HG03064 (cell line): Measurements from ENCODE around the gene TAF4.

Source experiments
- ATAC-seq: cut with Tn5 transposase; IDR thresholded peaks from one replicate; pipeline ENCODE4 v1.9.1; 2021; ENCODE audit warnings: low read depth; ENCODE audit not compliant: unreplicated experiment

Gene TAF4

GRCh38 chr20:61934716-61935530, 130.8 kb downstream of the TAF4 start:
- no peak for ATAC-seq

- ATAC-seq = no peak
Measured at GRCh38 chr20:61933951-61934715, 131.5 kb downstream of the TAF4 start.

DNA sequence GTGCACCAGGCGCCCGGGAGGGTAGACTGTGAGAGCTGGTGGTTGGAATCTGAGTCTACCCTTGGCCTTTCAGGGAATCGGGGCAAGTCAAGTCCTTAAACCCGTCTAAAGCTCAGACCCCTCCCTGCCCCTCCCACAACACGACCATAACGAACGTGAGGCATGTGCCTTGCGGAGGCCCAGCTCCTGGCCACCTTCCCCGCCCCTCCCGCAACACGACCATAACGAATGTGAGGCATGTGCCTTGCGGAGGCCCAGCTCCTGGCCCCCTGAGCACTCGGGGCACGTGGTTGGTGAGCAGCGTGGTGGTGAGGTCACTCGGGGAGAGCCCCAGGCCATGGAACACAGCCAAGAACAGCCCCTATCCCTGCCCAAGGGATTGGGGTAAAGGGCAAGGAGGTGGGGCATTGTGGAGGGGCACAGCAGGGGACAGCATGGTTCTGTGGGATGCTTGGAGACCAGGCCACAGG, 132.2 kb downstream of the TAF4 start:
- no peak for ATAC-seq

DNA sequence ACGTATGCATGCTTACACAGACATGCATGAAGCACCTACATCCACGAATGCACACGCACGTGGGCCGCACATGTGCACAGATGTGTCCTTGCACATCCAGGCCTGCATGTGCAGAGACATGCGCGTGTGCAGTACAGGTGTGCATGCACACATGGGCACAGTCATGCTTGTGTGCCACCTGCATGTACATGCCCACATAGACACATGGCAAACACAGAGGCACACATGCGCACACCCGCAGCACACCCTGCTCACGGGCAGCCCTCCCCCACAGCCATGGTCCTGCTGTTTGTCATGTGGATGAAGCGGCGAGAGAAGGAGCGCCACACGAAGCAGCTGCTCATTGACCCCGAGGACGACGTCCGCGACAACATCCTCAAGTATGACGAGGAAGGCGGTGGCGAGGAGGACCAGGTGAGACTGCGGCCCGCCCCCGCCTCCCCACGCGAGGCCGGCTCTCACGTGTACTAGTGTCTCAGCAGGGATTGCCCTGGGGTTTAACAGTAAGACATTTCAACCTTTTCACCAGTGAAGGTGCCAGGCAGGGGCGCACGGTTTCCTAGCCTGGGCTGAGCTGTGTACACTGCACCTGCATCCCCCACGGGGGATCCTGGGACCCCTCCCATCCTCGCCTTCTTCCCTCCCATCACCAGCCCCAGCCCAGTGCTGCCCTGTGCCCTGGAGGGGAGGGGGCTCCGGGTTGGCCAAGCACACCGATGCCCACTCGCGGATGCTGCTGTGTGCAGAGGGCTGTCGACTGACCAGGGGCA, 132.8 kb downstream of the TAF4 start:
- ATAC-seq = no peak

DNA sequence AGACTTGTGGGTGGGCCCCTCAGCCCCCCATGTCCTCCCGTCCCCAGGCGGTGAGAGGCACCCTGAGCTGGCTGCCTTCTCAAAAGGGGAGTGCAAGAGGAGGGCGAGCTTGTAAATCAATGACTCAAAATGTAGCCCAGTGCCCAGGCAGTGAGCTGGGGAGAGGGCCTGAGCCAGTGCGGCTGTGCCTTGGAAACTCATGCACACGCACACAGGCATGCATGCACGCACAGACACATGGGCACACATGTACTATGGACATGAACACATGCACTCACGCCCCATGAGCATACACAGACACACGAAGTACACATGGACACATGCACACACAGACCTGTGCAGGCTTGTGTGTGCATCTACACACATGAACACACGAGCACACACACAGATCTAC, 133.5 kb downstream of the TAF4 start:
- no peak for ATAC-seq

DNA sequence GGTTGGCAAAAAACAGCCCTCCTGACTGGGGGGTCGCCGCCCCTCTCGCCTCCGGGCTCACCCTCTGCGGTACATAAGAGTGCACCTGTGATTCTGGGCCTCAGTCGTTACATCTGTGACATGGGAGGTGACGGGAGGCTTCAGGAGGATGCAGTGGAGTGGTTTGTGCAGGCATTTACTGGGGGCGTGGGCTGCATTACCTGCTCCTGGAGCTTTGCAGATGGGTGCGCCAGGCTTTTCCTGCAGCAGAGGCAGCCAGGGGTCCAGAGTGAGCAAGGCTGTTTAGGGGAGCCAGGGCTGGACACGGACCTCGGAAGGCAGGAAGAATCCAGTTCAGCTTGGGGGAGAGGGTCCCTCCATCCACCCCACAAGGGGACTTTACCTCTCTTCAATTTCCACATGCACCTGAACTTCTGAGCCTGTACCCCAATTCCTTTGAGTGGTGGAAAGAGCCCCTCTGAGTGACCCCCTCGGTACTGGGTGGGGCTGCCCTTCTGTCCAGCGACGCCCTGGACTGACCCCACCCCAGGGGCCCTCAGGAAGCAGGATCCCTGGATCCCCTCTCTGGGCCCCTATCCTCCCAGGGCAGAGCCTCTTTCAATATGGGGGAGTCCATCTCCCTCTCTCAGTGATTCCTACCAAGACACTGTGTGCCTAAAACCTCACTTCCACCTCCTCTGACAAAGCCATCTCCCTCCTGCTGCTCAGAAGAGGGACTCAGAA, 134.0 kb downstream of the TAF4 start:
- ATAC-seq = no peak

GRCh38 chr20:61930776-61931475, 134.8 kb downstream of the TAF4 start:
- ATAC-seq = no peak

DNA sequence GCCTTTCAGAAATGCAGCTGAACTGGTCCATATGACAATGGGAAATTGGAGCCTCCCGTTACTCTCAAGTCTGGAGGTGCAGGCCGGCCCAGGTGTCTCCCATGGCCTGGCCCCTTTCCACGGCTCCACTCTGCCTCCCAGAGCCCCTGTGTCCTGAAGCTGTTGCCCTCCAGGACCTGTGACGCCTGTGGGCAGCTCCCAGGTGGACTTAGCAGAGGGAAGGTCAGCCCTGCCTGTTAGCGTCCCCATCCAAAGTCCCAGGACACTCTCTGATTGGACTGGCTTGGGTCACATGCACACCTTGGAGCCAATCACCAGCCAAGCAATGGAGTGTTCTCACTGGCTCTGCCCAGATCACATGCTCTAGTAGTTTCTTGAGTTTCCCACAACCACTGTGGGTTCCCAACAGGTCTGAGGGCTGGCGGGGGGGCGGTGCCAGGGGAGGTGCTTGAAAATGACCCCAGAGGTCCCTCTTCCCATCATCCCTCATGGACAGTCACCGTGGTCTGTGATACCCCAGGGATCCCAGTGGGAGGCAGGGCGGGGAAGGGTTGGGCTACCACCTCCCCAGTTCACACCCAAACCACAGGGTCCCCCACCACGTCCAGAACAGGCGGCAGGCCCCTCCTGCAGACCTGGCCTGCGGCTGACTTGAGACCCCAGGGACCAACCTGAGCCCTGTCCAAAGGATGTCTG, 135.6 kb downstream of the TAF4 start:
- ATAC-seq = no peak

DNA sequence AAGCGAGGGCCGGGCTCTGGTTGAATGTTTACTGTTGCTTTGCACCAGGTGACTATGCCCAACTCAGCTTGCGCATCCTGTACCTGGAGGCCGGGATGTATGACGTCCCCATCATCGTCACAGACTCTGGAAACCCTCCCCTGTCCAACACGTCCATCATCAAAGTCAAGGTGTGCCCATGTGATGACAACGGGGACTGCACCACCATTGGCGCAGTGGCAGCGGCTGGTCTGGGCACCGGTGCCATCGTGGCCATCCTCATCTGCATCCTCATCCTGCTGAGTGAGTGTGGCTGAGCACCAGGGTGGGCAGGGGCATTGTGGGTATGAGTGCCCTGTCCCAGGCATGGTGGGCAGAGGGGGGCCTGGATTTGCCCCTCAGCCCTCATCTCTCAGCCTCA, 136.1 kb downstream of the TAF4 start:
- ATAC-seq = no peak

GRCh38 chr20:61927826-61928541, 137.7 kb downstream of the TAF4 start:
- no peak for ATAC-seq

DNA sequence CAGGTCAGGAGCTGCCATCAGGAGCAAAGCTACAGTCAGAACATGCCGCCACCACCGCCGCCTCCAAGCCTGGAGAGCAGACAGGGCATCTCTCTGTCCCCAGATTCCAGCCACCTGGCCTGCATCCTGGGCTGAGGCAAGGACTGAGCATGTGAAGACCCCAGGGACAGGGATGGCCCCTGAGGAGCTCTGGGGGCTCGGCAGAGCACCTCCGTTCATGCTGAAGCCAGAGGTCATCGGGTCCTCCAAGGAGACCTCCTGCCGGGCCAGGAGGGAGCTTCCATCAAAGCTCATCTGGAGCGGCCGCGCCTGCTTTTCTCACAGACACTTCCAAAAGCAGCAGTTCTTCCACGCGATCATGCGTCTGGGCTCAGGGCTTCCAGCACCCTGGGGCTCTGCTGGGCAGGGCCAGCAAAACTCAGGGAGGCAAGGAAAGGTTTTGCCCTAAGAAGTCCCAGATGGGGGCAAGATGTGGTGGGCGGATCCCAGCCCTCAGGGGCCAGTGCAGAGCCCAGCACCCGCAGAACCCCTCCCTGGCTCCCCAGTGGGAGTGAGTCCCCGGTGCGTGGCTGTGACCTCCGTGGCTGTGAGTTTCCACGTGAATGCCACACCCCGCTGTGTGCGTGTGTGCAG, 138.4 kb downstream of the TAF4 start:
- ATAC-seq = no peak

GRCh38 chr20:61926796-61927192, 138.9 kb downstream of the TAF4 start:
- ATAC-seq = no peak

GRCh38 chr20:61926253-61926613, 139.4 kb downstream of the TAF4 start:
- ATAC-seq = no peak

DNA sequence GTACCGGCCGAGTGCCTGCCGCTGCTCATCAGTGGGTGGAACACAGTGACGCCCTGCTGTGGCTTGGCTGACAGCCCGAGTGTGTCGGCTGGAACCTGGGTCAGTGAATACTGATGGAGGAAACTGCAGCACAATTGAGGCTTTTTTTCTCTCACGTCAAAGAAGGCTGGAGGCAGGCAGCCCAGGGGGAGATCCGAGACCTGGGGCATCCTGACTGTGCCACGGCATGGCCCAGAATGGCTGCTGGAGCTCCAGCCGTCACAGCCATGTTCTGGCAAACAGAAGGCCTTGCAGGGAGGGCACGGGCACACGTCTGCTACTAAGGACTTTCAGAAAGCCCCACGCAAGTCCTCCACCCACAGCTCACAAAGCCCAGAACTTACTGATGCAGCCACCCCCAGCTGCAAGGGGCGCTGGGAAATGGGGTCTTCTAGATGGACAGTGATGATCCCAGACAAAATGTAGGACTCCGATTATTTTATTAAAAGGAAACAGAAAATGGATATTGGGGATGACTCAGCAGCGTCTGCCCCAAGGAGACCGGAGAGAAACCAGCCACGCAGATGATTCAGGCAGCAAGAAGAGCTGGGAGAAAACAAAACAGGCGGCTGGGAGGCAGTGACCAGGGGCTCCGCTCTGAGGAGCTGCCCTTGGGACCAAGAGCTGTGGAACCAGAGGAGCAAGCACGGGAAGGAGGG, 140.0 kb downstream of the TAF4 start:
- no peak for ATAC-seq

- no peak for ATAC-seq
Measured at GRCh38 chr20:61924858-61925554, 140.7 kb downstream of the TAF4 start.
